ENCODE results near the gene AGAP4.
"Not testable (repeated sequence)": the region's sequence is repeated elsewhere in the genome, so short reads cannot be mapped to it uniquely, and the experiment has no call there.

- not testable (repeated sequence) for TF ChIP-seq CTCF (IDR thresholded peaks at IDR 0.05); EZH2 (IDR thresholded peaks at IDR 0.05; ENCODE audit: borderline replicate concordance, insufficient read depth, low read depth, low read length, poor library complexity, severe bottlenecking)
Measured at GRCh38 chr10:45794761-45795160, 52.5 kb downstream of the AGAP4 start.

All from B cell (primary cell).